Measurements from ENCODE around the gene ADD1.

DNA sequence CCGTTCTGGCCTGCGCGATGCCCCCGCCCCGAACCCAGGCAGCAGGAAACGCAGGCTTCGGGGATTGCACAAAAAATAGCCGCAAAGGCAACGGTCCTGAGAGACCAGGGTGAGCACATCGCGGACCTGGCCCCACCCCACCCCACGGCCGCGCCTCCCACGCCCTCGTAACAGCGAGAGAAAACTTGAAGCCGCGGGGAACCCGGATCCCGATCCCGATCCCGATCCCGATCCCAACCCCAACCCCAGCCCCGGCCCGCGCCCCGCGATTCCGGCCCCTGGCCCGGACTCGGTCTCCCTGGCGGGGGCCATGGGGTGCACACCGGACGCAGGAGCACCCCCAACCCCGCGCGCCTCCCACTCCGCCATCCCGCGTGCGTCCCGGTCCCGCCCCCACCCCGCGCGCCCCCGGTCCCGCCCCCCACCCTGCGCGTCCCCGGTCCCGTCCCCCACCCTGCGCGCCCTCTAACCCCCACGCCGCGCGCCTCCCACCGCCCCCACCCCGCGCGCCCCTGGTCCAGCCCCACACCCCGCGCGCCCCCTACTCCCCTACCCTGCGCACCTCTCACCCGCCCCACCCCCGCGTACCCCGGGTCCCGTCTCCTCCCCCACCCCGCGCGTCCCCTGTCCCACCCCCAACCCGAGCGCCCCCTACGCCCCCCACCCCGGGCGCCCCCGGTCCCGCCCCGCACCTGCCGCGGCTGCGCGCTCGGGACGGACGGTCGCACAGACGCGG, 90.6 kb downstream of the ADD1 start:
- TF ChIP-seq EZH2phosphoT487 (IDR thresholded peaks at IDR 0.05) (no peak), EZH2 (IDR thresholded peaks at IDR 0.05) (no peak)

All from neural progenitor cell (in vitro differentiated cells).